Choroid plexus epithelial cell (primary cell): Measurements from ENCODE around the gene EIF5.

Experiments used
- DNase-seq: peaks from one replicate; pipeline ENCODE4 v3.0.0-alpha.2; 2010; ENCODE audit warnings: low read depth
- H3K4me3 ChIP-seq: 2 replicates; pipeline ENCODE4 v1.5.1; 2011; ENCODE audit warnings: low read depth, mild to moderate bottlenecking, control low read depth, low read length, moderate library complexity
- TF ChIP-seq, protein P1 (sequence below): conservative IDR thresholded peaks from 2 replicates; pipeline ENCODE4 v1.5.1; 2011; ENCODE audit warnings: low read depth, mild to moderate bottlenecking, control low read depth, inconsistent platforms, low read length, moderate library complexity

The EIF5 gene

DNA sequence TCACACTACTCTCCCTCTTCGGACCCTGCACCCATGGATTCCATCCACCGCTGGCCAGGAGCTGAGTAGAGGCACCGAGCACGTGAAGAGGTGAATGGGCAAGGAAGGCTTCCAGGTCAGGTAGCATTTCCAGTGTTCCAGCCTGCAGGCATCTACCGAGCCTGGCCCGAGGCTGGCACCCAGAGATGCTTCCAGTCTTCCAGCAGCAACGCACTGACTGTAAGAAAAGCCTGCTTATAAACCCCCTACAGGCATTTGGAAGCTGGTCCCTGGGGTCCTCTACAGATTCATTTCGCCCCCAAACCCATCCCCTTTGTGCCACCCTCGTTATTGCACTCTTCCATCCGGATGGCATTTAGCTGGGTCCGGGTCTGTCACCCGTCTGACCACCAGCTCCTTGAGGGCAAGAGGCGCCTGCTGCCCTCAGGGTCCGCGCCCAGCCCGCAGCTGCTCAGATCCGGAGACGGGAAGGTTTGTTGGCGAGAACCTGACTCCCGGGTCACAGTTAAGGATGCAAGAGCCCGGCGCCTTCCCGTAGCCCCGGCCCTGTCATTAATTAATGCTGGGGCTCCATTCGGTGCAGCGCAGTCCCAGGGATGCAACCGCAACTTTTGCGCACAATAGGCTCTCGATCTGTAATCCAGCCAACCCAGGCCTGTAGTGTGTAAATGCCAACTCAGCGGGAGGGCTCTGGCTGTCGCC lies 50.6 kb downstream of the EIF5 start:
- H3K4me3 ChIP-seq: peak overlapping the region; percentile 75
- TF ChIP-seq, protein P1, sequence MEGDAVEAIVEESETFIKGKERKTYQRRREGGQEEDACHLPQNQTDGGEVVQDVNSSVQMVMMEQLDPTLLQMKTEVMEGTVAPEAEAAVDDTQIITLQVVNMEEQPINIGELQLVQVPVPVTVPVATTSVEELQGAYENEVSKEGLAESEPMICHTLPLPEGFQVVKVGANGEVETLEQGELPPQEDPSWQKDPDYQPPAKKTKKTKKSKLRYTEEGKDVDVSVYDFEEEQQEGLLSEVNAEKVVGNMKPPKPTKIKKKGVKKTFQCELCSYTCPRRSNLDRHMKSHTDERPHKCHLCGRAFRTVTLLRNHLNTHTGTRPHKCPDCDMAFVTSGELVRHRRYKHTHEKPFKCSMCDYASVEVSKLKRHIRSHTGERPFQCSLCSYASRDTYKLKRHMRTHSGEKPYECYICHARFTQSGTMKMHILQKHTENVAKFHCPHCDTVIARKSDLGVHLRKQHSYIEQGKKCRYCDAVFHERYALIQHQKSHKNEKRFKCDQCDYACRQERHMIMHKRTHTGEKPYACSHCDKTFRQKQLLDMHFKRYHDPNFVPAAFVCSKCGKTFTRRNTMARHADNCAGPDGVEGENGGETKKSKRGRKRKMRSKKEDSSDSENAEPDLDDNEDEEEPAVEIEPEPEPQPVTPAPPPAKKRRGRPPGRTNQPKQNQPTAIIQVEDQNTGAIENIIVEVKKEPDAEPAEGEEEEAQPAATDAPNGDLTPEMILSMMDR: no peak
- DNase-seq: no peak

DNA sequence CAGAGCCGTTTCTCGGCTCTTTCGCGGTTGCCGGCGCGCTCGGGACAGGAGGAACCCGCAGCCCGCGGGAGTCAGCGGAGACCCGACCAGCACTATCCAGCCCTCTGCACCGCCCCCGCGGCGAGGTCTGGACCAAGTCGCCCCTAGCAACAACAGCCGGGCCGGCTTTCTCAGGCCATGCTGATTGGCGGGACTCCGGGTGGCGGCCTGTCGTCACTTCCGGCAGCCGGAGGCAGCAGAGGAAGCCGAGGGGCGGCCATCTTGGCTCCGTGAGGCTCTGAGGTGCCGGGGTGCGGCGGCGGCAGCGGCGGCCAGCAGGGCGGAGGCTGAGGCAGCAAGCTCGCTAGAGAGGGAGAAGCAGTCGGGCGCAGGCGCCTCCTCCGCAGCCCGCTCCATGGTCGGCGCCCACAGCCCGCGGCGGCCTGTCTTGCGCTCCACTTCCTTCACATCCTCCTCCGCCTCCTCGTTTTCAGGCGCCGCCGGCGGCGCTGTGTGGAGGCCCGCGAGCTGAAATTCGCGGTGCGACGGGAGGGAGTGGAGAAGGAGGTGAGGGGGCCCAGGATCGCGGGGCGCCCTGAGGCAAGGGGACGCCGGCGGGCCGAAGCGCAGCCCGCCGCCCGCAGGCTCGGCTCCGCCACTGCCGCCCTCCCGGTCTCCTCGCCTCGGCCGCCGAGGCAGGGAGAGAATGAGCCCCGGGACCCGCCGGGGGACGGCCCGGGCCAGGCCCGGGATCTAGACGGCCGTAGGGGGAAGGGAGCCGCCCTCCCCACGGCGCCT lies 51.3 kb downstream of the EIF5 start, which contains the start of gene MARK3:
Gene MARK3, plus strand, starts transcription at position 264 of the 777 bp plus-strand sequence. CDS start 615 bp downstream, outside the sequence.
- peak; percentile 98 for DNase-seq
- TF ChIP-seq, protein P1: peak; percentile 18
- peak within 1 kb of the TSS; percentile 75 for H3K4me3 ChIP-seq

DNA sequence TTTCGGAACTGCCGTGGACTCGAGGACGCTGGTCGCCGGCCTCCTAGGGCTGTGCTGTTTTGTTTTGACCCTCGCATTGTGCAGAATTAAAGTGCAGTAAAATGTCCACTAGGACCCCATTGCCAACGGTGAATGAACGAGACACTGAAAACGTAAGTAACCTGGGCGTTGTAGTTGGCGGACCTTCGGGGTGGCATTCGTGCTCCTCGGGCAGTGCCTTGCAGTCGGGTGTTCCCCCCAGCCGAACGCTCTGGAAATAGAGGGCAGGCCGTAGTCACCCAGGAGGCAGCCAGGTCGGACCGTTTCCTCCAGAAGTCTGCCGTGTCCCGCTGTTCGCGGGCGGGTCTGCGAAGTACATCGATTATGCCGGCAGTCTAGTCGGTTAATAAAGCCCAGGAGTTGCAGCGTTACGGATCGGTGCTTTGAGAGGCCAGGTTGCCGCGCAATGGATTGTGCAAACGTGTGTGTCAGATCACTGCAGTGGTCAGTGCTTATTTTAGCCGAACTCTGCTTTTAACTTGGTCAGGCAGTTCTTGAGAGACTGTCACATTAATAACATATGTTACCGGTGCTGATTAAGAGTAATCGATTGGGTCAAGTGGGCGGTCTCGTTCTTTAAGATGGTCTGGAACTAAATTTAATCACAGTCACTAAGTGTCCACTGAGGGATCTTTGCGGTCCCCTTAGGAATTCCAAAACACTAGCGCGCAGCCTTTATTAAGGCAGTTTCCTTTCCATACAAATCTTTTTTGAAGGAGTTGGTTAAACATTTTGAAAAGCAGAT lies 52.1 kb downstream of the EIF5 start:
- H3K4me3 ChIP-seq: peak overlapping the region; percentile 75
- TF ChIP-seq, protein P1: no peak
- peak; percentile 47 for DNase-seq

DNA sequence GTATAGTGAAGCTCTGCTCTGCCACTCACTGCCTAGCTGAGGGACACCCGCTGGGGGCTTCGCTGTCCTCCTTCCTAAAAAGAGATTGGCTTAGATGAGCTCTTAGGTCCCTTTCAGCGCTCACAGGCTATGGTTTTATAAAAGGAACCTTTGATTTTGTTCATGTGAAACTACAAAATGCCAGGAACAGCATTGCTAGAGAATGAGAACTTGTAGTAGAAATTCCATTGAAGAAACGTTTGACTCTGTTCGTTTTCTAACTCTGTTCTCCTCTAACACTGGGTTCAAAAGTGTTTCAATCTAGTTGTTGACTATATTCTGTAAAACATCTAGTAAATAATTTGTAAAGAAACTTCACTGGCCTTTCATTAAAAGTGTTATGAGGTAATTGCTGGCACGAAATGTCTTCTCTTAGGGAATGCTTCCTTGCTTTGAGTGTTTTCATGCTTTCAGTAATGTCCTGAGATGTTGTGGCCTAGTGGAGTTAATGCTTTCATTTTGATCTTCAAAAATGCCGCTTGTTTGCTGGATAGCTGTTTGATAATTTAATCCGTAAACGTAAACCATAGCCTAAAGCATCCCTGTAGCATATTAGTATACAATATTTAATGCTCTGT lies 52.8 kb downstream of the EIF5 start:
- DNase-seq: no peak
- TF ChIP-seq, protein P1: no peak
- H3K4me3 ChIP-seq: peak overlapping the region; percentile 75

DNA sequence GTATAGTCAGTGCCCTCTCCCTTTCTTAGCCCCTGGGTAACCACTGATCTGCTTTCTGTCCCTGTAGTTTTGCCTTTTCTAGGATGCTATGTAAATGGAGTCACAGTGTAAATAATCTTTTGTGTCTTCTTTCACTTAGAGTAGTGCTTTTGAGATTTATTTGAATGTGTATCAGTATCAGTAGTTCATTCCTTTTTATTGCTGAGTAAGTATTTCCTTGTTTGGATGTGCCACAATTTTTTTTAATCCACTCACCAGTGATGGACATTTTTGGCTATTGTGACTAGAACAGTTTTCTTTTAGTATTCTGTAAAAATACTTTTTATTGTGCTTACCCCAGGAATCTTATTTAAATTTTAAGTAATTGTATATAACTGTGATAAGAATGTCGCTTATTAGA lies 54.6 kb downstream of the EIF5 start:
- no peak overlapping the region for H3K4me3 ChIP-seq

DNA sequence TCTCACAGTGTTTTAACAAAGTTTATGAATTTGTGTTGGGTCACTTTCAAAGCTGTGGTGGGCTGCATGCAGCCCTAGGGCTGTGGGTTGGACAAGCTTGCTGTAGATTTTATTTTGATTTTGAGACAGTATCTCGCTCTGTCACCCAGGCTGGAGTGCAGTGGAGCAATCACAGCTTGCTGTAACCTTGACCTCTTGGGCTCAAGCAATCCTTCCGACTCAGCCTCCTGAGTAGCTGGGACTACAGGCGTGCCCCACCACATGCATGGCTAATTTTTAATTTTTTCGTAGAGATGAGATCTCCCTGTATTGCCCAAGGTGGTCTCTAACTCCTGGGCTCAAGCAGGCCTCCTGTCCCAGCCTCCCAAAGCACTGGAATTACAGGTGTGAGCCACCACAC lies 56.6 kb downstream of the EIF5 start:
- TF ChIP-seq, protein P1: no peak
- no peak overlapping the region for H3K4me3 ChIP-seq
- DNase-seq: no peak

More for the DNA sequence above, 54.6 kb downstream of the EIF5 start:
- DNase-seq: no peak
- TF ChIP-seq, protein P1: no peak
